Activated CD4-positive, alpha-beta T cell treated with anti-CD3 and anti-CD28 coated beads, Interleukin-2, amount 10 ng/mL, durations not matched to agents 24 days and 14 days (primary cell): Measurements from ENCODE around the gene LILRA1. TPM values are rescaled to one million over a fixed set of nuclear protein-coding genes. Genes with fewer than 3 reads are reported as not detected.
"Not testable (repeated sequence)": the region's sequence is repeated elsewhere in the genome, so short reads cannot be mapped to it uniquely, and the experiment has no call there.

Experiments used
- DNase-seq: peaks from one replicate; pipeline ENCODE4 v3.0.0; 2022
- H3K27ac Mint-ChIP-seq: one replicate; pipeline ENCODE4 v1.8.0; 2022; ENCODE audit warnings: mild to moderate bottlenecking, mixed read lengths
- H3K27me3 Mint-ChIP-seq: one replicate; pipeline ENCODE4 v1.8.0; 2022; ENCODE audit warnings: mixed read lengths
- H3K36me3 Mint-ChIP-seq: one replicate; pipeline ENCODE4 v1.8.0; 2022; ENCODE audit warnings: low read depth, mild to moderate bottlenecking, mixed read lengths
- H3K4me1 Mint-ChIP-seq: one replicate; pipeline ENCODE4 v1.8.0; 2021; ENCODE audit warnings: mixed read lengths
- H3K4me3 Mint-ChIP-seq: one replicate; pipeline ENCODE4 v1.8.0; 2022; ENCODE audit warnings: mild to moderate bottlenecking, moderate library complexity, mixed read lengths
- H3K9me3 Mint-ChIP-seq: one replicate; pipeline ENCODE4 v1.8.0; 2021; ENCODE audit warnings: mixed read lengths
- intact Hi-C: fragments of 100-400 bp; cut with micrococcal nuclease; formaldehyde crosslinking; loops from one replicate; pipeline ENCODE4 v1.15.1; 2023
- total RNA-seq: library from RNA; stranded (reverse); gene quantifications from 2 replicates; pipeline ENCODE4 v1.2.3, GENCODE V29; 2022

The LILRA1 gene
- total RNA-seq, 1 donor from 2014 or later: not detected

DNA sequence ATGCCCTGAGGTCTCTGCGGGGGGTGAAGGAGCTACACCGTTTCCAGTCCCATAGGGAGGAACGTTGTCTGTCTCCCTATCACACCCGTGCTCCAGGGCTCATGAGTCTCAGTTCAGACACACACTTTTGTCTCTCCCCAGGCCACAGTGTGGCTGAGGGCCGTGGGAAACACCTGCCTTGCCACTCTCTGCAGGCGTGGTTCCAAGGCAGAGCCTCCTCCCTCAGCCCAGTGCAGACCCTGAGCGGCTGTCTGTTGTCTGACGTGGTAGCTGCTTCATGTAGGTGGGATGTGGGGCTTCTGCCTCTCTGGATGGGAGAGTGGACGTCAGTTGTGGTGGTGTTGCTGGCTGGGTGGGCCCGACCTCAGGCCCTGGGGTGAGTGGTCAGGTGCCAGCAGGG lies 30.8 kb downstream of the LILRA1 start:
- H3K36me3 Mint-ChIP-seq, H3K4me3 Mint-ChIP-seq, H3K9me3 Mint-ChIP-seq, H3K4me1 Mint-ChIP-seq, H3K27ac Mint-ChIP-seq, DNase-seq, intact Hi-C loops: not testable (repeated sequence)
- H3K27me3 Mint-ChIP-seq: peaks cover 18% of the 10 kb centered on the region

DNA sequence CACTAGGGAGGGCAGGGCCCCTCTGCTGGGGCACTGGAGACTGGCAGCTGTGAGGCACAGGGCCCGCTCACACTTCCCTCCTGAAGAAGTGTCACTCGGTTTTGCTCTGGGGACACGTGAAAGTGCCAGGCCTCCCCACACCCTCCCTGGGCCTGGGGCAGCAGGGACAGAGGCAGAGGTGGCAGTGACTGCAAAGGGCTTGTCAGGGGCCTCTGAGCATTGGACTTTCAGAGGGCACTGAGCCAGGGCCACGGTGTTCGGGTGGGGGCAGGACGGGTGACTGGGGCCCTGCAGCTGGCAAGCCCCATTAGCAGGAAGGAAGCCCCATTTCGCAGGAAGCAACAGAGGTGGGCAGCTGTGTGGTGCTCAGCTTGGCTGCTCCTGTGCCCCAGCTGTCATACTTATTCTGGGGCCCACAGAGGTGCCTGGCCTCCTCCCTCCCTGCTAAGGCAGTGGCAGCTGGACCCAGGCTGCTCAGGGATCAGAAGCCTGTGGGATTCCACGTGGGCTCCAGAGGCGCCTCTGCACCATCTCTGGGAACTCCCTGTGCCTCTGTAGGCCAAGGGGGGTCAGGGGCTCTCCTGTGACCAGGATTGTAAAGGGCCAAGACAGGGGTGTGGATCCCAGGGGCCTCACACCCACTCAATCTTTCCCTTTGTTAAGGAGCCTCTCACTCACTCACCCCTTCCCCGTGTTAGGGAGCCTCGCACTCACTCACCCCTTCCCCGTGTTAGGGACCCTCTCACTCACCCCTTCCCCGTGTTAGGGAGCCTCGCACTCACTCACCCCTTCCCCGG lies 31.7 kb downstream of the LILRA1 start:
- H3K36me3 Mint-ChIP-seq, H3K27ac Mint-ChIP-seq, intact Hi-C loops, DNase-seq, H3K9me3 Mint-ChIP-seq, H3K4me1 Mint-ChIP-seq, H3K4me3 Mint-ChIP-seq: not testable (repeated sequence)
- peaks cover 18% of the 10 kb centered on the region for H3K27me3 Mint-ChIP-seq

DNA sequence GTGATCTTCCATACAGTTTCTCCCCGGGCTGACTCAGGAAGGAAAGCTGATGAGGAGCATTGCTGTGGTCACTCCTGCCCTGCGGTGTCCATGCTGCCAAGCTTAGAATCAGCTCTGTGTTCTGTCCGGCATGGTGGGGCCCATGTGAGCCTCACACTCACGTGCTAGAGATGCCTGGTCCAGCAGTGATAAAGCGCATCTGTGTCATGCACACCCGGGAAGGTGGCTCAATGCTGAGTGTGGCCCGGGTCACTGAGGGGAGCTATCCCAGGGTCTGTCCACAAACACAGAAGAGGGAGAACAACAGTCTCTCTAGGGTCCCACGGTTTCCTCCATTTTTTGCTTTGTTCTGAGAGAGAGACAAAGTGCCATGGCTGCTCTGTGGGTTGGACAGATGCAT lies 33.3 kb downstream of the LILRA1 start:
- H3K27me3 Mint-ChIP-seq: peaks cover 15% of the 10 kb centered on the region
- no peak overlapping the region for H3K27ac Mint-ChIP-seq
- no peak overlapping the region for H3K4me3 Mint-ChIP-seq
- H3K4me1 Mint-ChIP-seq: peaks cover 4% of the 10 kb centered on the region
- DNase-seq: no peak
- intact Hi-C loops: no loop called here
- H3K36me3 Mint-ChIP-seq: no peaks in the 10 kb centered on the region
- no peaks in the 10 kb centered on the region for H3K9me3 Mint-ChIP-seq

DNA sequence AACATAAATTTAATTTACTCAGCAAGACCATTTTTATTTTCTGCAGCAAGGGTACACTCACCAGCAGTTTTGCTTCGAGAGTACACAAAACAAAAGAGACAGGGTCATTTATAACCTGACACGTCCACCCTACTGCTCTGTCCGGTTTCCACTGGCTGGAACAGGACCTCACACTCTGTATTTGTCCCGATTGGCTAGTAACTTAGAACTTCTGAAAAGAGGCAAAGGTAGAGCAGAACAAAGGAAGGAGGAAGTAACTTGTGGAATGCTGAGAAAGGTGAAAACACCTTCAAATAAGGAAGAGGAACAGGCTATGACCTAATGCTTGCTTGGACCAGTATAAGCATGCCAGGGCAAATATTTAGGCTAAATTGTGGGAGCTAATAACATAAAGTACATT lies 34.5 kb downstream of the LILRA1 start:
- H3K27ac Mint-ChIP-seq, H3K36me3 Mint-ChIP-seq: not testable (repeated sequence)

DNA sequence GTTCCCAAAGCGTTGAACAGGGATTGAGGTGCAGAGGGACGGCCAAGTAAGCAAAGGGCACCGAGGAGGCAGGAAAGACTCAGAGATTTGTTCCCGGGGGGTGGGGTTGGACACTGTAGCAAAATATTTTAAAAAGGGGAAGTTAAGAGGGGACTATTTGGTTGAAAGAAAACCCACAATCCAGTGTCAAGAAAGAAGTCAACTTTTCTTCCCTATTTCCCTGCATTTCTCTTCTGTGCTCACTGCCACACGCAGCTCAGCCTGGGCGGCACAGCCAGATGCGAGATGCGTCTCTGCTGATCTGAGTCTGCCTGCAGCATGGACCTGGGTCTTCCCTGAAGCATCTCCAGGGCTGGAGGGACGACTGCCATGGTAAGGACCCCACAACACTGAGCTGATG lies 36.8 kb downstream of the LILRA1 start, which contains the start of gene LILRB1:
TSS of gene LILRB1 (plus strand) at position 223 of the 400 bp plus-strand sequence. CDS start 590 bp downstream, outside the sequence.
- H3K9me3 Mint-ChIP-seq, H3K36me3 Mint-ChIP-seq, H3K4me1 Mint-ChIP-seq, H3K4me3 Mint-ChIP-seq, H3K27me3 Mint-ChIP-seq, DNase-seq, intact Hi-C loops, H3K27ac Mint-ChIP-seq: not testable (repeated sequence)

More for the DNA sequence above, 34.5 kb downstream of the LILRA1 start:
- H3K27me3 Mint-ChIP-seq, H3K4me1 Mint-ChIP-seq, intact Hi-C loops, H3K9me3 Mint-ChIP-seq, H3K4me3 Mint-ChIP-seq, DNase-seq: not testable (repeated sequence)

DNA sequence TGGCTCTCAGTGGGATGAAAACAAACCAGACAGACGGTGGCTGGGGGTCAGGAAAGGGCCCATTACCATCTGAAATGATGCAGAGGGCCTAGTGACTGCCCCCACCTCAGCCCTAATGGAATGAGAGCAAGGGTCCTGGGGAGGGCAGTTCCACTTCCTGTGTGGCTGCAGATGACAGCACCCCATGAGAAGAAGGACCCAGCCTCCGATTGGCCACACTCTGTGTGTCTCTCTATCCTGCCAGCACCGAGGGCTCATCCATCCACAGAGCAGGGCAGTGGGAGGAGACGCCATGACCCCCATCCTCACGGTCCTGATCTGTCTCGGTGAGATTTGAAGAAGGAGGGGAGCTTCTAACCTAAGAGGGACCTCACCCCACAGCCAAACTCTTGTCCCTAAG lies 37.4 kb downstream of the LILRA1 start:
- H3K27me3 Mint-ChIP-seq: peaks cover 4% of the 10 kb centered on the region
- H3K36me3 Mint-ChIP-seq: no peaks in the 10 kb centered on the region
- H3K27ac Mint-ChIP-seq: no peak overlapping the region
- peaks cover 2% of the 10 kb centered on the region for H3K4me1 Mint-ChIP-seq
- intact Hi-C loops: no loop called here
- H3K9me3 Mint-ChIP-seq: no peaks in the 10 kb centered on the region
- no peak overlapping the region for H3K4me3 Mint-ChIP-seq
- no peak for DNase-seq

DNA sequence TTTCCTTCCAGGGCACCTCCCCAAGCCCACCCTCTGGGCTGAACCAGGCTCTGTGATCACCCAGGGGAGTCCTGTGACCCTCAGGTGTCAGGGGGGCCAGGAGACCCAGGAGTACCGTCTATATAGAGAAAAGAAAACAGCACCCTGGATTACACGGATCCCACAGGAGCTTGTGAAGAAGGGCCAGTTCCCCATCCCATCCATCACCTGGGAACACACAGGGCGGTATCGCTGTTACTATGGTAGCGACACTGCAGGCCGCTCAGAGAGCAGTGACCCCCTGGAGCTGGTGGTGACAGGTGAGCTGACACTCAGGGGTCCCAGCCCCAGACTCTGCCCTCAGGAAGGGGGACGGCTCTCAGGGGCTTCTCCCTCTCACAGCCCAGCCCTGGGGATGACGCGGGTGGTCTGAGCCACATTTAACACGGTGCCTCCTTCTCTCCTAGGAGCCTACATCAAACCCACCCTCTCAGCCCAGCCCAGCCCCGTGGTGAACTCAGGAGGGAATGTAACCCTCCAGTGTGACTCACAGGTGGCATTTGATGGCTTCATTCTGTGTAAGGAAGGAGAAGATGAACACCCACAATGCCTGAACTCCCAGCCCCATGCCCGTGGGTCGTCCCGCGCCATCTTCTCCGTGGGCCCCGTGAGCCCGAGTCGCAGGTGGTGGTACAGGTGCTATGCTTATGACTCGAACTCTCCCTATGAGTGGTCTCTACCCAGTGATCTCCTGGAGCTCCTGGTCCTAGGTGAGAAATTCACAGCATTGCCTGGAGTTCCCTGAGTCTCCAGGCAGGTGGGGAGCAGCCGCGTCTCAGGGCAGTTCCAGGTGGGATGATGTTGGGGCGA lies 38.3 kb downstream of the LILRA1 start:
- DNase-seq, H3K27me3 Mint-ChIP-seq, H3K4me1 Mint-ChIP-seq, H3K4me3 Mint-ChIP-seq, intact Hi-C loops, H3K36me3 Mint-ChIP-seq, H3K9me3 Mint-ChIP-seq, H3K27ac Mint-ChIP-seq: not testable (repeated sequence)

DNA sequence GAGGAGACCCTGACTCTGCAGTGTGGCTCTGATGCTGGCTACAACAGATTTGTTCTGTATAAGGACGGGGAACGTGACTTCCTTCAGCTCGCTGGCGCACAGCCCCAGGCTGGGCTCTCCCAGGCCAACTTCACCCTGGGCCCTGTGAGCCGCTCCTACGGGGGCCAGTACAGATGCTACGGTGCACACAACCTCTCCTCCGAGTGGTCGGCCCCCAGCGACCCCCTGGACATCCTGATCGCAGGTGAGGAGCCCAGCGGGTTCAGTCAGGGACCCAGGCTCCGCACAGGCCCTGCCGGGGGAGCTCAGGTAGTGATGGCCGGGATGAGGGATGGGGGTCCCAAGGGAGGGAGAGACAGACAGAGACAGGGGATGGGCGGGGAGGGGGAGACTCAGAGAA lies 39.1 kb downstream of the LILRA1 start:
- H3K4me1 Mint-ChIP-seq, DNase-seq, H3K27me3 Mint-ChIP-seq, H3K27ac Mint-ChIP-seq, intact Hi-C loops, H3K9me3 Mint-ChIP-seq, H3K36me3 Mint-ChIP-seq, H3K4me3 Mint-ChIP-seq: not testable (repeated sequence)

DNA sequence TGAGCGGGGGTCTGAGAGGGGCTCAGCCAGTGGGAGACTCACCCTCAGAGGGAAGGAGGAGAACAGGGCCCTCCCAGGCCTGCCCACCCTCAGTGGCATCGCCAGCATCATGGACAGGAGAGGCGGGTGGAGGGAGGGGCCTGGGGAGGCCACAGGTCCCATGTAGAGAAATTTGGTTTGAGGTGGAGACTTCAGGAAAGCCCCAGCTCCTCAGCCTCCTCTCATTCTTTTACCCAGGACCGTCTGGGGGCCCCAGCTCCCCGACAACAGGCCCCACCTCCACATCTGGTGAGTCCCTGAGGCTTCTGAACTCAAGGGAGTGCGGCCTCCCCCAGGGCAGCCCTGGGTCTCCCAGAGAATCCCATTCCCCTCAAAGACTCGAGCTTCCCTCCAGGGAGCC lies 40.0 kb downstream of the LILRA1 start:
- DNase-seq: no peak
- Mint-ChIP-seq H3K9me3 (no peaks in the 10 kb centered on the region), H3K4me1 (peaks cover 2% of the 10 kb centered on the region), H3K4me3 (no peak overlapping the region), H3K27ac (no peak overlapping the region), H3K36me3 (no peaks in the 10 kb centered on the region), H3K27me3 (no peaks in the 10 kb centered on the region)
- intact Hi-C loops: no loop called here

DNA sequence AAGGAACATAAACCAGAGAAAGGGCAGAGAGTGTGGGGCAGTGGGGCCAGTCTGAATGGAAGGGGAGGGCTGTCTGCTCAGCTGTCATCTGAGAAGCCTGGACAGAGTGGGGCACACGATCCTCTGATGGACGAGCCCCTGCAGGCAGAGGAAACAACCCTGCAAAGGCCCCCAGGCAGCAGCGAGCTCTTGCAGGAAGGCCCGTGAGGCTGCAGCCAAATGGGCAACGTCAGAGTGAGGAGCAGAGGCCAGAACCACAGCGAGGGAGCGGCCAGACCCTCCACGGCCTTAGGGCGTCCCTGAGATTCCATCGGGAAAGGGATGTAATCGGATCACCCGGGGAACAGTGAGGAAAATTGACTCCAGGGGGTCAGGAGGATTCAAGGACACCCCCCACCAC lies 42.6 kb downstream of the LILRA1 start:
- H3K4me3 Mint-ChIP-seq, DNase-seq, intact Hi-C loops, H3K27ac Mint-ChIP-seq, H3K27me3 Mint-ChIP-seq, H3K4me1 Mint-ChIP-seq, H3K36me3 Mint-ChIP-seq, H3K9me3 Mint-ChIP-seq: not testable (repeated sequence)

DNA sequence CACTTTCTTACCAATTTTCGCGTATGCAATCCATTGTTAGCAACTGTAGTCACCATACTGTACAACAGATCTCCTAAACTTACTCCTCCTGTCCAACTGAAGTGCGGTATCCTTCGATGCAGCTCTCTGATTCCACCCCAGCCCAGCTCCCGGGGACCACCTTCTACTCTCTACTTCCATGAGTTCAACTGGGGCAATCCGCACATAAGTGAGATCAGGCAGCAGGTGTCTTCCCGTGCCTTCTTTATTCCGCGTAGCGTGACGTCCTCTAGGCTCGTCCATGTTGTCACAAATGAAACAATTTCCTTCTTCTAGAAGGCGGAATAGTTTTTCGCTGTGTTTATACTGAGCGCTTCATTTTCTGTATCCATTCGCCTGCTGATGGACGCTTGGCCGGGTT lies 45.3 kb downstream of the LILRA1 start:
- intact Hi-C loops: no loop called here
- Mint-ChIP-seq H3K4me3 (no peak overlapping the region), H3K27ac (no peak overlapping the region), H3K9me3 (no peaks in the 10 kb centered on the region), H3K27me3 (peaks cover 6% of the 10 kb centered on the region), H3K36me3 (no peaks in the 10 kb centered on the region), H3K4me1 (no peaks in the 10 kb centered on the region)
- no peak for DNase-seq

DNA sequence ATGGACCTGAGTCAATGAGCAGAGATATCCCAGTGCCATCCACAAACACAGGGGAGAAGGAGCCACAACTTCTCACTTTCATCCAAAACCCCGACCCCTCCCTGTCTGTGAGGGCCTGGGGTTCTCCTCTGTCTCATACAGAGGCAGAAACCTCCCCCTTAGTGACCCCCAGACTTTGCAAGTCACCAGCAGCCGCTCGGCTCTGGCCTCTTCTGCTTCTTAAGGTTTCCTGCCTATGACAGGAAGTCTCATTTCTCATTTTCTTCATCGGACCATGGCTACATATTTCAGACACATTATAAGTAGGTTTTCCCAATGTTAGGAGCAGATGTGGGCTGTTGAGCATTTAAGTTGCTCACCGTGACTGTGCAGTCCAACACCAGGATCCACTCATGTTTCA lies 49.5 kb downstream of the LILRA1 start:
- H3K27me3 Mint-ChIP-seq, intact Hi-C loops, H3K4me3 Mint-ChIP-seq, H3K4me1 Mint-ChIP-seq, H3K27ac Mint-ChIP-seq, H3K36me3 Mint-ChIP-seq, H3K9me3 Mint-ChIP-seq, DNase-seq: not testable (repeated sequence)

DNA sequence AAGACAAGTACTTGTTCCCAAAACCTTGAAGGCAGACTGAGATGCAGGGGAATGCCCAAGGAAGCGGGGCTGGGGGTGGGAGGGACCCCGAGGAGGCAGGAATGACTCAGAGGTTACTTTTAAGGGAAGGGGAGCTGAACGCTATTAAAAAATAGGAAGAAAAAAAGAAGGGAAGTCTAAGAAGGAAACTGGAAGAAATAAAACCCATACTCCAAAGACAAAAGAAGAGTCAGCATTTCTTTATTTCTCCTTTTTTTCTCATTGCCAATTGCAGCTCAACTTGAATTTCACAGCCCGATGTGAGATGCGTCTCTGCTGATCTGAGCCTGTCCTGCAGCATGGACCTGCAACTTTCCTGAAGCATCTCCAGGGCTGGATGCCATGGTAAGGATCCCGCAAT lies 50.2 kb downstream of the LILRA1 start:
- DNase-seq, H3K27me3 Mint-ChIP-seq, H3K4me3 Mint-ChIP-seq, H3K27ac Mint-ChIP-seq, intact Hi-C loops, H3K9me3 Mint-ChIP-seq, H3K36me3 Mint-ChIP-seq, H3K4me1 Mint-ChIP-seq: not testable (repeated sequence)

DNA sequence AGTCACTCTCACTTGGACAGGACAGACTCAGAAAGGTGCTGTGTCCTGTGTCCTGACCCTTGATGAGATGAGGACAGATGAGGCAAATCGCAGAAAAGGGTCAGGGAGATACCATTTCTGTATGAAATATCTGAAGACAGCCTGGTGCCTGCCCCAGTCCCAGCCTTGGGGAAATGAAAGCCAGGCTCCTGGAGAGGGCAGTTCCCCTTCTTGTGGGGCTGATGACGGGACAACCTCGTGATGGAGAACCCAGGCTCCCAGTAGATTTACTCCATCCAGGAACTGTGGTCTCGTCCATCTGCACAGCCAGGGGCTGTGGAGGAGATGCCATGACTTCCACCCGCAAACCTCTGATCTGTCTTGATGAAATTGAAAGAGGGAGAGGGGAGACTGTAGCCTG lies 50.6 kb downstream of the LILRA1 start:
- no peak for DNase-seq
- Mint-ChIP-seq H3K4me3 (no peak overlapping the region), H3K27ac (no peak overlapping the region), H3K27me3 (peaks cover 6% of the 10 kb centered on the region), H3K9me3 (no peaks in the 10 kb centered on the region), H3K36me3 (no peaks in the 10 kb centered on the region), H3K4me1 (no peaks in the 10 kb centered on the region)
- intact Hi-C loops: no loop called here
